ENCODE data around the gene GRID2.

GRID2 gene

GRCh38 chr4:93540562-93540961 is 1236.8 kb downstream of the GRID2 start:
- DNase-seq (ENCODE audit: extremely low read depth, low read depth): no peak
- TF ChIP-seq CTCF (IDR thresholded peaks at IDR 0.05; ENCODE audit: low read depth, low read length): no peak

GRCh38 chr4:93561842-93562241 is 1258.1 kb downstream of the GRID2 start:
- no peak for TF ChIP-seq CTCF (IDR thresholded peaks at IDR 0.05; ENCODE audit: low read depth, low read length)
- no peak for DNase-seq (ENCODE audit: extremely low read depth, low read depth)

- TF ChIP-seq CTCF (IDR thresholded peaks at IDR 0.05; ENCODE audit: low read depth, low read length): no peak
- DNase-seq (ENCODE audit: extremely low read depth, low read depth): no peak
Measured at GRCh38 chr4:93568758-93569157, 1265.0 kb downstream of the GRID2 start.

GRCh38 chr4:93573285-93573684 is 1269.5 kb downstream of the GRID2 start:
- no peak for DNase-seq (ENCODE audit: extremely low read depth, low read depth)
- no peak for TF ChIP-seq CTCF (IDR thresholded peaks at IDR 0.05; ENCODE audit: low read depth, low read length)

GRCh38 chr4:93578942-93579341 is 1275.2 kb downstream of the GRID2 start:
- TF ChIP-seq CTCF (IDR thresholded peaks at IDR 0.05; ENCODE audit: low read depth, low read length): no peak
- no peak for DNase-seq (ENCODE audit: extremely low read depth, low read depth)

GRCh38 chr4:93605163-93605562 is 1301.4 kb downstream of the GRID2 start:
- DNase-seq (ENCODE audit: extremely low read depth, low read depth): no peak
- TF ChIP-seq CTCF (IDR thresholded peaks at IDR 0.05; ENCODE audit: low read depth, low read length): no peak

- no peak for DNase-seq (ENCODE audit: extremely low read depth, low read depth)
- no peak for TF ChIP-seq CTCF (IDR thresholded peaks at IDR 0.05; ENCODE audit: low read depth, low read length)
Measured at GRCh38 chr4:93617606-93618005, 1313.8 kb downstream of the GRID2 start.

Measured in AG09319 (cell line).